ENCODE results near the gene ASS1.
A peak's percentile ranks its signal among the peaks of the same experiment; 100 is the strongest.

The ASS1 gene

GRCh38 chr9:130539420-130540223 lies 94.9 kb downstream of the ASS1 start:
- DNase-seq = no peak
- no peak overlapping the region for H3K9ac ChIP-seq (ENCODE audit: low read depth, low read length)
- no peaks in the 10 kb centered on the region for H4K20me1 ChIP-seq (ENCODE audit: insufficient read depth, low read length)
- H3K4me1 ChIP-seq (ENCODE audit: insufficient read depth, low read length) = no peaks in the 10 kb centered on the region
- peaks cover 22% of the 10 kb centered on the region for H3K27me3 ChIP-seq (ENCODE audit: insufficient read depth, low read length, poor library complexity)
- no peak overlapping the region for H2AFZ ChIP-seq (ENCODE audit: low read depth, low read length)
- no peaks in the 10 kb centered on the region for H3K9me3 ChIP-seq (ENCODE audit: insufficient read depth, low read length, severe bottlenecking)
- no peaks in the 10 kb centered on the region for H3K36me3 ChIP-seq (ENCODE audit: insufficient read depth, low read length)
- H3K27ac ChIP-seq (ENCODE audit: low read length) = no peak overlapping the region
- no peak for ATAC-seq (ENCODE audit: insufficient read depth, low read depth)
- H3K4me2 ChIP-seq (ENCODE audit: insufficient read depth, low read length) = no peak overlapping the region
- TF ChIP-seq, protein P1, sequence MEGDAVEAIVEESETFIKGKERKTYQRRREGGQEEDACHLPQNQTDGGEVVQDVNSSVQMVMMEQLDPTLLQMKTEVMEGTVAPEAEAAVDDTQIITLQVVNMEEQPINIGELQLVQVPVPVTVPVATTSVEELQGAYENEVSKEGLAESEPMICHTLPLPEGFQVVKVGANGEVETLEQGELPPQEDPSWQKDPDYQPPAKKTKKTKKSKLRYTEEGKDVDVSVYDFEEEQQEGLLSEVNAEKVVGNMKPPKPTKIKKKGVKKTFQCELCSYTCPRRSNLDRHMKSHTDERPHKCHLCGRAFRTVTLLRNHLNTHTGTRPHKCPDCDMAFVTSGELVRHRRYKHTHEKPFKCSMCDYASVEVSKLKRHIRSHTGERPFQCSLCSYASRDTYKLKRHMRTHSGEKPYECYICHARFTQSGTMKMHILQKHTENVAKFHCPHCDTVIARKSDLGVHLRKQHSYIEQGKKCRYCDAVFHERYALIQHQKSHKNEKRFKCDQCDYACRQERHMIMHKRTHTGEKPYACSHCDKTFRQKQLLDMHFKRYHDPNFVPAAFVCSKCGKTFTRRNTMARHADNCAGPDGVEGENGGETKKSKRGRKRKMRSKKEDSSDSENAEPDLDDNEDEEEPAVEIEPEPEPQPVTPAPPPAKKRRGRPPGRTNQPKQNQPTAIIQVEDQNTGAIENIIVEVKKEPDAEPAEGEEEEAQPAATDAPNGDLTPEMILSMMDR (IDR thresholded peaks at IDR 0.05; ENCODE audit: borderline replicate concordance, extremely low read depth, low read length, poor library complexity, severe bottlenecking) = no peak
- TF ChIP-seq EZH2 (IDR thresholded peaks at IDR 0.05; ENCODE audit: borderline replicate concordance, low read depth, low read length, severe bottlenecking) = no peak
- H3K4me3 ChIP-seq (ENCODE audit: low read depth in 1 of 2, low read length in 2 of 2) = no peak overlapping the region
- no peaks in the 10 kb centered on the region for H3K79me2 ChIP-seq (ENCODE audit: insufficient read depth, low read length)

- Histone ChIP-seq H3K79me2 (ENCODE audit: insufficient read depth, low read length) (no peaks in the 10 kb centered on the region), H4K20me1 (ENCODE audit: insufficient read depth, low read length) (no peaks in the 10 kb centered on the region), H3K9me3 (ENCODE audit: insufficient read depth, low read length, severe bottlenecking) (no peaks in the 10 kb centered on the region), H3K36me3 (ENCODE audit: insufficient read depth, low read length) (no peaks in the 10 kb centered on the region), H3K4me2 (ENCODE audit: insufficient read depth, low read length) (no peak overlapping the region), H3K4me3 (ENCODE audit: low read depth in 1 of 2, low read length in 2 of 2) (no peak overlapping the region), H3K27ac (ENCODE audit: low read length) (no peak overlapping the region), H3K27me3 (ENCODE audit: insufficient read depth, low read length, poor library complexity) (peaks cover 15% of the 10 kb centered on the region), H3K9ac (ENCODE audit: low read depth, low read length) (no peak overlapping the region), H2AFZ (ENCODE audit: low read depth, low read length) (no peak overlapping the region), H3K4me1 (ENCODE audit: insufficient read depth, low read length) (no peaks in the 10 kb centered on the region)
- TF ChIP-seq EZH2 (IDR thresholded peaks at IDR 0.05; ENCODE audit: borderline replicate concordance, low read depth, low read length, severe bottlenecking) = no peak
- TF ChIP-seq, protein P1 (IDR thresholded peaks at IDR 0.05; ENCODE audit: borderline replicate concordance, extremely low read depth, low read length, poor library complexity, severe bottlenecking) = no peak
- no peak for DNase-seq
- ATAC-seq (ENCODE audit: insufficient read depth, low read depth) = no peak; the same call in 2 of the 3 replicates
These were observed 96.8 kb downstream of the ASS1 start for GRCh38 chr9:130541533-130541932.

DNA sequence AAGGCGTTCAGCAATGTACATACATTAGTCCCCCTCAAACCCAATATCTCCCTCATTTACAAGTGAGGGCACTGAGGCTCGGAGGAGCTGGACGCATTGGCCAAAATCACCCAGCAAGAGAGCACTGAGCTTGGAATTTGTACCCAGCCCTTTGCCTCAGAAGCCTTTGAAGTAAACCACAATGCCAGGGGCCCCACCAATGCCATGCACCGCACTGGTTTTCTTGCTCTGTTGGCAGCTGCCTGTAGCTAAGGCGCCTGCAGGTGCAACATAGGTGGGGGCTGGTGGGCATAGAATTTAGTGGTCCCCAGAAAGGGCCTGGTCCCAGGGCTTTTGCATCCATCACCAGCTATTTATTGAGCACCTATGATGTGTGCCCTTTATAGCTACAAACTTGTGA lies 97.3 kb downstream of the ASS1 start:
- no peak overlapping the region for H3K27ac ChIP-seq (ENCODE audit: low read length)
- no peak overlapping the region for H2AFZ ChIP-seq (ENCODE audit: low read depth, low read length)
- peaks cover 11% of the 10 kb centered on the region for H3K27me3 ChIP-seq (ENCODE audit: insufficient read depth, low read length, poor library complexity)
- H3K79me2 ChIP-seq (ENCODE audit: insufficient read depth, low read length) = no peaks in the 10 kb centered on the region
- H3K9me3 ChIP-seq (ENCODE audit: insufficient read depth, low read length, severe bottlenecking) = no peaks in the 10 kb centered on the region
- H3K4me2 ChIP-seq (ENCODE audit: insufficient read depth, low read length) = no peak overlapping the region
- H3K4me3 ChIP-seq (ENCODE audit: low read depth in 1 of 2, low read length in 2 of 2) = no peak overlapping the region
- TF ChIP-seq EZH2 (IDR thresholded peaks at IDR 0.05; ENCODE audit: borderline replicate concordance, low read depth, low read length, severe bottlenecking) = no peak
- TF ChIP-seq, protein P1 (IDR thresholded peaks at IDR 0.05; ENCODE audit: borderline replicate concordance, extremely low read depth, low read length, poor library complexity, severe bottlenecking) = no peak
- H4K20me1 ChIP-seq (ENCODE audit: insufficient read depth, low read length) = no peaks in the 10 kb centered on the region
- ATAC-seq (ENCODE audit: insufficient read depth, low read depth) (peak; percentile 64; the same call in 1 of the 3 replicates), DNase-seq (peak; percentile 24)
- no peaks in the 10 kb centered on the region for H3K36me3 ChIP-seq (ENCODE audit: insufficient read depth, low read length)
- no peaks in the 10 kb centered on the region for H3K4me1 ChIP-seq (ENCODE audit: insufficient read depth, low read length)
- H3K9ac ChIP-seq (ENCODE audit: low read depth, low read length) = no peak overlapping the region
